Kidney epithelial cell (primary cell): Measurements from ENCODE around the gene VGF. TPM values are rescaled to one million over a fixed set of nuclear protein-coding genes. Genes with fewer than 3 reads are reported as not detected.
A peak's percentile ranks its signal among the peaks of the same experiment; 100 is the strongest.

Source experiments
- DNase-seq: peaks from one replicate; pipeline ENCODE4 v3.0.0-alpha.2; 2010; ENCODE audit warnings: low read depth
- H3K27me3 ChIP-seq: 2 replicates; pipeline ENCODE4 v1.6.0; 2011; ENCODE audit warnings: low read length; ENCODE audit not compliant: control insufficient read depth, insufficient read depth
- H3K36me3 ChIP-seq: 2 replicates; pipeline ENCODE4 v1.5.1; 2011; ENCODE audit warnings: low read length; ENCODE audit not compliant: control insufficient read depth, insufficient read depth
- H3K4me3 ChIP-seq: 2 replicates; pipeline ENCODE4 v1.5.1; 2011; ENCODE audit warnings: low read depth, mild to moderate bottlenecking, control low read depth, low read length
- CTCF ChIP-seq: IDR thresholded peaks from 2 replicates; pipeline ENCODE4 v1.5.1; 2011; ENCODE audit warnings: mild to moderate bottlenecking, moderate library complexity, low read length, control low read depth, inconsistent platforms; ENCODE audit not compliant: insufficient read depth, poor library complexity, severe bottlenecking
- total RNA-seq: library from RNA; depleted of rRNA; stranded (reverse); fragments of >200 nt; gene quantifications from 2 replicates; pipeline ENCODE4 v1.2.3, GENCODE V29; 2015

VGF gene
- total RNA-seq, 1 donor from 2014 or later = 17.8 TPM

- H3K4me3 ChIP-seq = peak overlapping the region; percentile 95
- H3K27me3 ChIP-seq = no peaks in the 10 kb centered on the region
- DNase-seq = no peak
- H3K36me3 ChIP-seq = peaks cover 2% of the 10 kb centered on the region
- TF ChIP-seq CTCF = no peak
Measured at GRCh38 chr7:101155303-101155702, 10.1 kb downstream of the VGF start.

- TF ChIP-seq CTCF = no peak
- H3K4me3 ChIP-seq = peak overlapping the region; percentile 95
- H3K36me3 ChIP-seq = no peaks in the 10 kb centered on the region
- no peak for DNase-seq
- no peaks in the 10 kb centered on the region for H3K27me3 ChIP-seq
Measured at GRCh38 chr7:101154693-101155102, 10.7 kb downstream of the VGF start.

- Histone ChIP-seq H3K36me3 (no peaks in the 10 kb centered on the region), H3K4me3 (peak within 1 kb of the TSS; percentile 95), H3K27me3 (no peaks in the 10 kb centered on the region)
- TF ChIP-seq CTCF = no peak
- DNase-seq = peak; percentile 73
Measured at GRCh38 chr7:101153969-101154692, 11.2 kb downstream of the VGF start, which contains the start of gene AP1S1. AP1S1 (plus strand) TSS chr7:101154476; CDS start chr7:101154515, 39 bp downstream.

- Histone ChIP-seq H3K4me3 (no peak overlapping the region), H3K27me3 (no peaks in the 10 kb centered on the region), H3K36me3 (no peaks in the 10 kb centered on the region)
- DNase-seq = no peak
- no peak for TF ChIP-seq CTCF
Measured at GRCh38 chr7:101151908-101152651, 13.3 kb downstream of the VGF start.

GRCh38 chr7:101140746-101141382 lies 24.5 kb downstream of the VGF start:
- TF ChIP-seq CTCF = no peak
- H3K36me3 ChIP-seq = no peaks in the 10 kb centered on the region
- H3K27me3 ChIP-seq = no peaks in the 10 kb centered on the region
- DNase-seq = no peak
- no peak overlapping the region for H3K4me3 ChIP-seq
